Vagina (tissue), 2 donors: ENCODE data around the gene TNNI3. TPM values are rescaled to one million over a fixed set of nuclear protein-coding genes. Genes with fewer than 3 reads are reported as not detected.

Experiments used
- DNase-seq, 2 donors: peaks; one replicate each; pipeline ENCODE4 v3.0.0-alpha.2; 2017; ENCODE audit errors: extremely low spot score in 2 of 2
- H3K27ac ChIP-seq: fragments of 200-600 bp; sonication (generic); one replicate; pipeline ENCODE4 v1.5.1; 2019
- H3K27me3 ChIP-seq: fragments of 200-600 bp; sonication (generic); one replicate; pipeline ENCODE4 v1.5.1; 2019
- H3K36me3 ChIP-seq, 2 donors: fragments of 200-600 bp; sonication (generic); one replicate each; pipeline ENCODE4 v1.5.1; 2017 to 2019
- H3K4me1 ChIP-seq: fragments of 200-600 bp; sonication (generic); one replicate; pipeline ENCODE4 v1.5.1; 2019
- H3K4me3 ChIP-seq, 2 donors: fragments of 200-600 bp; sonication (generic); 1 replicate in 1 of 2; 2 replicates in 1 of 2; pipeline ENCODE4 v1.5.1; 2016 to 2019
- H3K9me3 ChIP-seq: fragments of 200-600 bp; sonication (generic); one replicate; pipeline ENCODE4 v1.5.1; 2019
- POLR2A ChIP-seq, 2 donors: fragments of 450-650 bp; IDR thresholded peaks; one replicate each; pipeline ENCODE4 v1.6.1; 2017; ENCODE audit warnings: antibody characterized with exemption in 2 of 2, mild to moderate bottlenecking in 2 of 2, moderate library complexity in 2 of 2
- POLR2AphosphoS5 ChIP-seq, 2 donors: sonication (generic); formaldehyde crosslinking; IDR thresholded peaks; one replicate each; pipeline ENCODE4 v1.9.0; 2017; ENCODE audit warnings: antibody characterized with exemption in 2 of 2, mild to moderate bottlenecking in 2 of 2, low read depth in 1 of 2; ENCODE audit not compliant: insufficient read depth in 1 of 2
- intact Hi-C: fragments of 100-400 bp; cut with DNase I; formaldehyde crosslinking; loops from one replicate; pipeline ENCODE4 v1.15.1; 2023
- total RNA-seq: library from RNA; depleted of rRNA; stranded (reverse); fragments of >200 nt; gene quantifications from one replicate; pipeline ENCODE4 v1.2.3, GENCODE V29; 2016
- TF ChIP-seq, protein P1 (sequence below), 3 experiments: fragments of 450-650 bp in 2 of 3; fragments of 200-600 bp in 1 of 3; sonication (generic) in 1 of 3; IDR thresholded peaks; one replicate each; pipeline ENCODE4 v1.5.1; 2017 to 2019; ENCODE audit warnings: antibody characterized with exemption in 3 of 3, mild to moderate bottlenecking in 2 of 3, moderate library complexity in 2 of 3

TNNI3 gene
- total RNA-seq, 1 donor from 2014 or later, result not detected

DNA sequence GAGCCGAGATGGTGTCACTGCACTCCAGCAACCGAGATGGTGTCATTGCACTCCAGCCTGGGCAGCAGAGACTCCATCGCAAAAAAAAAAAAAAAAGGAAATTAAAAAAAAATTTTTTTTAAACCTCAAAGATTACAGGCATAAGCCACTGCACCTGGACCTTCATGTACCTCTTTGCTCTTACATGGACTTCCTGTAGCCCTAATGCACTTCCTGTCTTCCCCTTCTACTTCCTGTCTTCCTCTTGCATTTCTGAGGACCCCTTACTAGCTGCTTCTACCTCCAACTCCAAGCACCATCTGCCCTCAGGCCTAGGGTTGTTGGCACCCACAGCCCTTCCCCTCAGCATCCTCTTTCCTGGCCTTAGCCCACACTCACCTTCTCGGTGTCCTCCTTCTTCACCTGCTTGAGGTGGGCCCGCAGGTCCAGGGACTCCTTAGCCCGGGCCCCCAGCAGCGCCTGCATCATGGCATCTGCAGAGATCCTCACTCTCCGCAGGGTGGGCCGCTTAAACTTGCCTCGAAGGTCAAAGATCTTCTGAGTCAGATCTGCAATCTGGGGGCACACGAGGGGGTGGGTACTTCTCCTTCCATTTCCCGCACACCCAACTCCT is 3.8 kb downstream of the TNNI3 start:
- intact Hi-C loops, result no loop called here
- Histone ChIP-seq H3K27ac (no peak overlapping the region), H3K4me1 (peaks cover 10% of the 10 kb centered on the region), H3K27me3 (no peaks in the 10 kb centered on the region), H3K9me3 (no peaks in the 10 kb centered on the region), H3K4me3 (no peak overlapping the region), H3K36me3 (no peaks in the 10 kb centered on the region)
- TF ChIP-seq, protein P1, sequence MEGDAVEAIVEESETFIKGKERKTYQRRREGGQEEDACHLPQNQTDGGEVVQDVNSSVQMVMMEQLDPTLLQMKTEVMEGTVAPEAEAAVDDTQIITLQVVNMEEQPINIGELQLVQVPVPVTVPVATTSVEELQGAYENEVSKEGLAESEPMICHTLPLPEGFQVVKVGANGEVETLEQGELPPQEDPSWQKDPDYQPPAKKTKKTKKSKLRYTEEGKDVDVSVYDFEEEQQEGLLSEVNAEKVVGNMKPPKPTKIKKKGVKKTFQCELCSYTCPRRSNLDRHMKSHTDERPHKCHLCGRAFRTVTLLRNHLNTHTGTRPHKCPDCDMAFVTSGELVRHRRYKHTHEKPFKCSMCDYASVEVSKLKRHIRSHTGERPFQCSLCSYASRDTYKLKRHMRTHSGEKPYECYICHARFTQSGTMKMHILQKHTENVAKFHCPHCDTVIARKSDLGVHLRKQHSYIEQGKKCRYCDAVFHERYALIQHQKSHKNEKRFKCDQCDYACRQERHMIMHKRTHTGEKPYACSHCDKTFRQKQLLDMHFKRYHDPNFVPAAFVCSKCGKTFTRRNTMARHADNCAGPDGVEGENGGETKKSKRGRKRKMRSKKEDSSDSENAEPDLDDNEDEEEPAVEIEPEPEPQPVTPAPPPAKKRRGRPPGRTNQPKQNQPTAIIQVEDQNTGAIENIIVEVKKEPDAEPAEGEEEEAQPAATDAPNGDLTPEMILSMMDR (IDR thresholded peaks at IDR 0.05), result no peak
- TF ChIP-seq POLR2AphosphoS5 (IDR thresholded peaks at IDR 0.05; ENCODE audit: insufficient read depth in 1 of 2, low read depth in 1 of 2) (no peak), POLR2A (IDR thresholded peaks at IDR 0.05) (no peak)
- no peak for DNase-seq

DNA sequence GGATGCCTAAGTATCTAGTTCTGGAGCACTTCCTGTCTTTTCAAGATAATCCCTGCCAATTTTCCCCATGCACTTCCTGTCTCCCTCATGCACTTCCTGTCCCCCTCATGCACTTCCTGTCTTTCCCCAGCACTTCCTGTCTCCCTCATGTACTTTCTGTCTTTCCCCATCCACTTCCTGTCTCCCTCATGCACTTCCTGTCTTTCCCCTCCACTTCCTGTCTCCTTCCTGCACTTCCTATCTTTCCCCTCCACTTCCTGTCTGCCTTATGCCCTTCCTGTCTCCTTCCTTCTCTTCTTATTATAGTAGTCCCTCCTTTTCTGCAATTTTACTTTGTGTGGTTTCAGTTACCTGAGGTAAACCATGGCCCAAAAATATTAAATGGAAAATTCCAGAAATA is 5.5 kb downstream of the TNNI3 start:
- H3K27me3 ChIP-seq, result no peaks in the 10 kb centered on the region
- peaks cover 9% of the 10 kb centered on the region for H3K4me1 ChIP-seq
- no peak overlapping the region for H3K27ac ChIP-seq
- TF ChIP-seq POLR2A (IDR thresholded peaks at IDR 0.05) (no peak), POLR2AphosphoS5 (IDR thresholded peaks at IDR 0.05; ENCODE audit: insufficient read depth in 1 of 2, low read depth in 1 of 2) (no peak)
- TF ChIP-seq, protein P1 (IDR thresholded peaks at IDR 0.05), result no peak
- no peaks in the 10 kb centered on the region for H3K36me3 ChIP-seq
- DNase-seq, result no peak
- H3K9me3 ChIP-seq, result no peaks in the 10 kb centered on the region
- no peak overlapping the region for H3K4me3 ChIP-seq
- intact Hi-C loops, result no loop called here

DNA sequence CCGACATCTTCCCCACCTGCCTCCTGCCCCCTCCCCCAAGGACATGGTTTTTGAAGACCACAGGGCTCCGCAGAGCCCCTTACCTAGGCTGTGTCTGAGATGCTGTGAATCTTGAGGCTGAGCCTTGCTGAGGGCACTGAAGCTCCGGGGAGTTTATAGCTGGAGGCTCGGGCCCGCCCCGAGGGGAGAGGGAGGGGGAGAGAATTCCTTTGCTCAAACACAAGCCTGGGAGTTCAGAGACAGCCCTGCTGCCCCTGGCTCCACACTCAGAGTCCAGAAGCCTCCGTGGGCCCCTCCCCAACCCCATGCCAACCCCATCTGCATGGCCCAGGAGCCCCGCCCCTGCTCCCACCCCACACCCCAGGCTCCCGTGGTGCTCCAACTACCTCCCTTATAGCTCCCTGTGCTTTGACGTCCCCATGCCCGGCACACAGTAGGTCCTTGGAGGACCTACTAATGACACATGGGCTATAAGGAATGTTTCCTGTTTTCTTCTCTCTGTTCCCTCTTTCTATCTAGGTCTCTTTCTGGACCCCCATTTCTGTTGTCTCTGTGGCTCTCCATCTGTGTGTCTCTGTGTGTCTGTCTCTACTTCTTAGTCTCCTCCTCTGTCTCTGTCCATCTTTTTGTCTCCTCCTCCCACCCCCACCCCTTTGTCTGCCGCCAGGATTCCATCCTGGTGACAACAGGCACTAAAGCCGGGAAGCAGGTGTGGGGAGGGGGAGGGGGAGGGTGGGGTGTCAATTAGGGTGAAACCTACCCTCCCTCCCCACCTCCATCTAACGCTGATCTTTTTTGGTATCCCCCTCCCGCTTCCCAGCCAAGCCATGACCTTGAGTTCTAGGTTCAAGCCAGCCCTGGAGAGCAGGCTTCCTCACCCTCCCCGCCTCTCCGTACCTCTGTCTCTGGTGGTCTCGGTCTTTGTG is 8.2 kb downstream of the TNNI3 start, which contains the start of gene TNNT1:
Gene TNNT1, minus strand, starts transcription at position 129 of the 926 bp plus-strand sequence. CDS start 2,049 bp downstream, outside the sequence.
- Histone ChIP-seq H3K27ac (no peak within 1 kb of the TSS), H3K9me3 (no peaks in the 10 kb centered on the region), H3K4me1 (peaks cover 9% of the 10 kb centered on the region), H3K4me3 (no peak within 1 kb of the TSS), H3K36me3 (no peaks in the 10 kb centered on the region), H3K27me3 (peaks cover 4% of the 10 kb centered on the region)
- TF ChIP-seq, protein P1 (IDR thresholded peaks at IDR 0.05), result no peak
- no peak for TF ChIP-seq POLR2AphosphoS5 (IDR thresholded peaks at IDR 0.05; ENCODE audit: insufficient read depth in 1 of 2, low read depth in 1 of 2)
- TF ChIP-seq POLR2A (IDR thresholded peaks at IDR 0.05), result no peak
- intact Hi-C loops, result loop anchor here (10.0 kb wide), 2 partner anchors 265 to 355 kb away; no protein-coding TSS in a partner anchor
- no peak for DNase-seq

DNA sequence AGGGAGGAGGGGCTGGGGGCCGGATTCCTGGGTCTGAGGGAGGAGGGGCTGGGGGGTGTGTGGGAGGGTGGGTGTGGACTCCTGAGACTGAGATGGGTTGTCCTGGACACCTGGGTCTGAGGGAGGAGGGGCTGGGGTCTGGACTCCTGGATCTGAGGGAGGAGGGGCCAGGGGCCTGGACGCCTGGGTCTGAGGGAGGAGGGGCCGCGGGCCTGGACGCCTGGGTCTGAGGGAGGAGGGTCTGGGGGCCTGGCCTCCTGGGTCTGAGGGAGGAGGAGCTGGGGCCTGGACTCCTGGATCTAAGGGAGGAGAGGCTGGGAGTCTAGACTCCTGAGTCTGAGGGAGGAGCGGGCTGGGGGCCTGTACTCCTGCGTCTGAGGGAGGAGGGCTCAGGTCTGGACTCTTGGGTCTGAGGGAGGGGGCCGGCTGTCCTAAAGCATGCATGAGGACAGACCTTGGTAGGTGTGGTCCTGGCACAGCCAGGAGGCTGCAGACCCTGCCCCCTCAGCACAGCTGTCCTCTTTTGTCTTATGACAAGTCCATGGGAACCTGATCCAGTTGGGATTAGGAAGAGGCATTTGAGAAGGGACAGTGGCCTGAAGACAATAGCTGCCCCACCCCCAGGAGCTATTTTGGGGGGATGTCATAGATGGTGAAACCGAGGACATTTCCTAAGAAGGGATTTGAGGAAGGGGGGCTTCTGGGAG is 9.8 kb downstream of the TNNI3 start:
- Histone ChIP-seq H3K4me3 (no peak overlapping the region), H3K36me3 (no peaks in the 10 kb centered on the region), H3K4me1 (peaks cover 9% of the 10 kb centered on the region), H3K9me3 (no peaks in the 10 kb centered on the region), H3K27me3 (peaks cover 4% of the 10 kb centered on the region), H3K27ac (no peak overlapping the region)
- TF ChIP-seq, protein P1 (IDR thresholded peaks at IDR 0.05), result no peak
- TF ChIP-seq POLR2AphosphoS5 (IDR thresholded peaks at IDR 0.05; ENCODE audit: insufficient read depth in 1 of 2, low read depth in 1 of 2) (no peak), POLR2A (IDR thresholded peaks at IDR 0.05) (no peak)
- intact Hi-C loops, result loop anchor here (10.0 kb wide), 2 partner anchors 267 to 357 kb away; no protein-coding TSS in a partner anchor
- no peak for DNase-seq
